Measurements from ENCODE around the gene RASL11A.

DNA sequence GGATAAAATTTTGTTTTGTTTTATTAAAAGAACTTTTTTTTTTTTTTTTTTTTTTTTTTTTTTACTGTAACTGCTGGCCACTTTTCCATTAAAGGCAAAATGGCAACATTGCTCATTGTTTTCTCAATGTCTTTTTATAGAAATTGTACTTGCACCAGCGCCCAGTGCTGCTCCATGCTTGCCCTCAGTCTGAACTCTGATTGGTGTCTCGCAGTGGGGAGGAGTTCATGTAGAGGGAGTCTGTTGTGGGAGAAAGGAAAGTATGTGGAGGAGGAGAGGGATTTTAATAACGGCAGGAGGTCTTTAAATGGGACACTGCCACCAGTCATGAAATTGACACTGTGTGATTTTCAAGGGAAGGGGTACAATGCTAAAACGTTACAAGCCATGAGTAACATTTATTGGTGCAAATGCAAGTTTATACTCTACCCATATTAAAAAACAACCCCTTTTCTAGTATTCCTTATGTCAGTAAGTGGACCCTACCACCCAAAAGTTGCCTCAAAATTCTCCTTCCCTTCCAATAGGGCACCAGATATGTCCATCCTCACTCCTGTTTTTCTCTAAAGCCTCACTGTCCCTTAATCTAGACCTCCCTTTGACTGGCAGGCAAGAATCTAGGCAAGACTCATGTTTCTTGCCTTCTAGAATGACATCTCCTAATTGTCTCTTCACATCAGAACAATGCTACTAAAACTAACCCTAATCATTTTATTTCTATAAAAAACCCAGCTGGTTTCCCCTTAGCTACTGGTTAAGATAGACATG lies 3.2 kb downstream of the RASL11A start:
- TF ChIP-seq, protein P1, sequence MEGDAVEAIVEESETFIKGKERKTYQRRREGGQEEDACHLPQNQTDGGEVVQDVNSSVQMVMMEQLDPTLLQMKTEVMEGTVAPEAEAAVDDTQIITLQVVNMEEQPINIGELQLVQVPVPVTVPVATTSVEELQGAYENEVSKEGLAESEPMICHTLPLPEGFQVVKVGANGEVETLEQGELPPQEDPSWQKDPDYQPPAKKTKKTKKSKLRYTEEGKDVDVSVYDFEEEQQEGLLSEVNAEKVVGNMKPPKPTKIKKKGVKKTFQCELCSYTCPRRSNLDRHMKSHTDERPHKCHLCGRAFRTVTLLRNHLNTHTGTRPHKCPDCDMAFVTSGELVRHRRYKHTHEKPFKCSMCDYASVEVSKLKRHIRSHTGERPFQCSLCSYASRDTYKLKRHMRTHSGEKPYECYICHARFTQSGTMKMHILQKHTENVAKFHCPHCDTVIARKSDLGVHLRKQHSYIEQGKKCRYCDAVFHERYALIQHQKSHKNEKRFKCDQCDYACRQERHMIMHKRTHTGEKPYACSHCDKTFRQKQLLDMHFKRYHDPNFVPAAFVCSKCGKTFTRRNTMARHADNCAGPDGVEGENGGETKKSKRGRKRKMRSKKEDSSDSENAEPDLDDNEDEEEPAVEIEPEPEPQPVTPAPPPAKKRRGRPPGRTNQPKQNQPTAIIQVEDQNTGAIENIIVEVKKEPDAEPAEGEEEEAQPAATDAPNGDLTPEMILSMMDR (IDR thresholded peaks at IDR 0.05) = no peak
- no peak for TF ChIP-seq POLR2A (IDR thresholded peaks at IDR 0.05)

All from adrenal gland (tissue), 5 donors.